Ovary (tissue), 9 donors: ENCODE data around the gene KCTD16. TPM values are rescaled to one million over a fixed set of nuclear protein-coding genes. Genes with fewer than 3 reads are reported as not detected.

ENCODE experiments used
- DNase-seq, 5 donors: peaks; one replicate each; pipeline ENCODE4 v3.0.0-alpha.2; 2019 to 2020
- H3K27ac ChIP-seq, 2 donors: fragments of 200-600 bp; one replicate each; pipeline versions ENCODE4 v1.5.1 to v1.8.0; 2019 to 2022
- H3K27me3 ChIP-seq: fragments of 200-600 bp; one replicate; pipeline ENCODE4 v1.8.0; 2022
- H3K36me3 ChIP-seq: fragments of 200-600 bp; sonication (generic); one replicate; pipeline ENCODE4 v1.5.1; 2019
- H3K4me1 ChIP-seq: one replicate; pipeline ENCODE4 v1.8.1; 2013; ENCODE audit warnings: mild to moderate bottlenecking, moderate library complexity; ENCODE audit not compliant: insufficient read depth
- H3K4me3 ChIP-seq: fragments of 200-600 bp; sonication (generic); one replicate; pipeline ENCODE4 v1.5.1; 2017
- H3K9me3 ChIP-seq, 2 donors: fragments of 200-600 bp in 1 of 2; sonication (generic) in 1 of 2; one replicate each; pipeline versions ENCODE4 v1.5.1 to v1.8.1; 2013 to 2019; ENCODE audit warnings: mild to moderate bottlenecking in 1 of 2, moderate library complexity in 1 of 2
- CTCF ChIP-seq, 3 donors: fragments of 450-650 bp in 2 of 3; fragments of 200-600 bp in 1 of 3; IDR thresholded peaks; one replicate each; pipeline versions ENCODE4 v1.5.1 to v1.8.0; 2016 to 2022; ENCODE audit warnings: antibody characterized with exemption in 3 of 3, mild to moderate bottlenecking in 1 of 3
- EP300 ChIP-seq: sonication (generic); formaldehyde crosslinking; IDR thresholded peaks from one replicate; pipeline ENCODE4 v1.6.1; 2017; ENCODE audit warnings: antibody characterized with exemption
- POLR2A ChIP-seq: fragments of 450-650 bp; IDR thresholded peaks from one replicate; pipeline ENCODE4 v1.6.1; 2017; ENCODE audit warnings: antibody characterized with exemption, mild to moderate bottlenecking, moderate library complexity
- WGBS, 3 donors: extraction: QIAGEN DNeasy Blood & Tissue Kit in 1 of 3; methylation state at CpG; one replicate each; pipeline versions ENCODE4 v1.1.5 to v1.1.7; 2013 to 2017; 5-methylcytosine and 5-hydroxymethylcytosine counted together
- intact Hi-C, 4 donors: fragments of 100-400 bp; cut with DNase I; formaldehyde crosslinking; loops; one replicate each; pipeline versions ENCODE4 v1.11.0 to v1.15.1; 2022 to 2023
- polyA plus RNA-seq, 2 donors: library from polyadenylated mRNA; stranded (reverse); fragments of 200-250 nt in 1 of 2; fragments of 350-450 nt in 1 of 2; fragmentation: Illumina TruSeq in 1 of 2; extraction: RNeasy Lipid Tissue Mini Kit (QIAGEN cat#74804) in 1 of 2; gene quantifications; one replicate each; pipeline ENCODE4 v1.2.3, GENCODE V29; 2013 to 2014
- total RNA-seq, 7 donors: library from RNA; depleted of rRNA in 2 of 7; stranded (reverse); fragments of >200 nt in 2 of 7; fragmentation: NEBNext Ultra II Directional in 3 of 7; extraction: Animal tissue kit (Norgen Biotek cat#: 25700) in 3 of 7; gene quantifications; one replicate each; pipeline versions ENCODE4 v1.1.0 to v1.2.4, GENCODE V29; 2016 to 2023
- donor health status: DM: no; HTN: no; CAD: no; lungs with moderate emphysema.
- donor health status: DM: no; HTN: no; CAD: no.
- donor health status: Bipolar disorder and iron deficiency.
- donor health status: DM: yes; HTN: yes; CAD: no.
- donor health status: DM: no; HTN: no; CAD: no.
- donor health status: DM: yes; HTN: yes; CAD: no.

KCTD16 gene
- total and polyA plus RNA-seq, 9 donors, result under 0.01 to 0.46 (median 0.13) TPM; not detected in 1

- TF ChIP-seq POLR2A (no peak), EP300 (no peak), CTCF (IDR thresholded peaks at IDR 0.05) (no peak)
- intact Hi-C loops, result no loop called here
- no peak overlapping the region for H3K4me3 ChIP-seq
These were observed 31.1 kb upstream of the KCTD16 start for GRCh38 chr5:144139586-144139985.

GRCh38 chr5:144141585-144141984 lies 29.1 kb upstream of the KCTD16 start:
- H3K36me3 ChIP-seq, result no peaks in the 10 kb centered on the region
- no peaks in the 10 kb centered on the region for H3K4me1 ChIP-seq
- DNase-seq, result no peak
- intact Hi-C loops, result no loop called here
- 85 to 91% (median 88%) methylated on average over 2 of the region's 2 CpGs for WGBS, 3 donors
- TF ChIP-seq POLR2A (no peak), CTCF (IDR thresholded peaks at IDR 0.05) (no peak), EP300 (no peak)
- H3K27me3 ChIP-seq, result no peaks in the 10 kb centered on the region
- H3K27ac ChIP-seq, result no peak overlapping the region
- no peak overlapping the region for H3K4me3 ChIP-seq
- H3K9me3 ChIP-seq, result no peaks in the 10 kb centered on the region

More at GRCh38 chr5:144139586-144139985, 31.1 kb upstream of the KCTD16 start:
- no peaks in the 10 kb centered on the region for H3K4me1 ChIP-seq
- no peak for DNase-seq
- H3K27me3 ChIP-seq, result no peaks in the 10 kb centered on the region
- no peaks in the 10 kb centered on the region for H3K36me3 ChIP-seq
- H3K27ac ChIP-seq, result no peak overlapping the region
- no peaks in the 10 kb centered on the region for H3K9me3 ChIP-seq
- WGBS, 3 donors, result 13 to 25% (median 18%) methylated on average over 5 of the region's 5 CpGs

GRCh38 chr5:144142139-144142823 lies 28.4 kb upstream of the KCTD16 start:
- no peak overlapping the region for H3K27ac ChIP-seq
- TF ChIP-seq CTCF (IDR thresholded peaks at IDR 0.05) (no peak), EP300 (no peak), POLR2A (no peak)
- WGBS, 3 donors, result 6 to 14% (median 7%) methylated on average over 2 of the region's 2 CpGs
- intact Hi-C loops, result no loop called here
- H3K4me1 ChIP-seq, result no peaks in the 10 kb centered on the region
- no peaks in the 10 kb centered on the region for H3K9me3 ChIP-seq
- H3K4me3 ChIP-seq, result no peak overlapping the region
- H3K27me3 ChIP-seq, result no peaks in the 10 kb centered on the region
- no peak for DNase-seq
- no peaks in the 10 kb centered on the region for H3K36me3 ChIP-seq

- Histone ChIP-seq H3K9me3 (no peaks in the 10 kb centered on the region), H3K36me3 (no peaks in the 10 kb centered on the region), H3K27me3 (no peaks in the 10 kb centered on the region), H3K27ac (no peak overlapping the region), H3K4me3 (no peak overlapping the region), H3K4me1 (no peaks in the 10 kb centered on the region)
- no peak for DNase-seq
- WGBS, 3 donors, result 40 to 79% (median 41%) methylated on average over 1 of the region's 1 CpG
- TF ChIP-seq EP300, result no peak
- TF ChIP-seq CTCF (IDR thresholded peaks at IDR 0.05), result no peak
- no peak for TF ChIP-seq POLR2A
- intact Hi-C loops, result no loop called here
These were observed 27.9 kb upstream of the KCTD16 start for GRCh38 chr5:144142824-144143162.
